RWPE1 (cell line): Measurements from ENCODE around the gene PPP1CA.

ENCODE experiments used
- CTCF ChIA-PET: fragments of 350-600 bp; sonication (Branson Sonifier 250); formaldehyde crosslinking; extraction: SDS; loops from one replicate; lab custom pipeline; 2021; lab: Yijun Ruan, JAX
- POLR2A ChIA-PET: fragments of 400-600 bp; formaldehyde crosslinking; extraction: SDS; loops from one replicate; lab custom pipeline; 2020; ENCODE audit warnings: antibody characterized with exemption; ENCODE audit not compliant: low non-redundant PET; lab: Yijun Ruan, JAX
- DNase-seq: peaks from one replicate; pipeline ENCODE4 v3.0.0; 2012; ENCODE audit warnings: low spot score
- H3K27ac ChIP-seq: fragments of 450-650 bp; 2 replicates; pipeline ENCODE4 v1.5.1; 2017
- CTCF ChIP-seq: fragments of 450-650 bp; conservative IDR thresholded peaks from 2 replicates; pipeline ENCODE4 v1.5.1; 2017; ENCODE audit warnings: low read depth, mild to moderate bottlenecking

The PPP1CA gene

GRCh38 chr11:67375320-67376055 lies 26.2 kb downstream of the PPP1CA start:
- DNase-seq = no peak
- ChIA-PET CTCF (interaction anchor here (0.9 to 2.0 kb wide), 3 partner anchors 18 to 26 kb away, joined by 3 to 7 read pairs (median 4); partner anchors contain the start of gene PPP1CA), POLR2A (no interaction called here)
- peak overlapping the region; percentile 97 for H3K27ac ChIP-seq
- no peak for TF ChIP-seq CTCF

- peak overlapping the region; percentile 97 for H3K27ac ChIP-seq
- no peak for TF ChIP-seq CTCF
- DNase-seq = no peak
- ChIA-PET CTCF (interaction anchor here (1.6 to 4.8 kb wide), 5 partner anchors 8 to 27 kb away, joined by 4 to 52 read pairs (median 14); partner anchors contain the start of genes POLD4 and PPP1CA), POLR2A (interaction anchor here (0.6 to 2.2 kb wide), 2 partner anchors 21 to 756 kb away, joined by 3 to 11 read pairs; partner anchors contain the start of gene POLD4)
These were observed 26.9 kb downstream of the PPP1CA start for GRCh38 chr11:67374571-67375281.

- DNase-seq = peak; percentile 96
- H3K27ac ChIP-seq = peak overlapping the region; percentile 97
- ChIA-PET POLR2A (interaction anchor here (0.6 to 2.2 kb wide), 3 partner anchors 14 to 755 kb away, joined by 3 to 11 read pairs (median 3); partner anchors contain the start of gene POLD4), CTCF (interaction anchor here (0.6 to 4.8 kb wide), 8 partner anchors 9 to 965 kb away, joined by 3 to 52 read pairs (median 4); partner anchors contain the start of gene POLD4)
- TF ChIP-seq CTCF = peak; percentile 62
These were observed 27.7 kb downstream of the PPP1CA start for GRCh38 chr11:67373648-67374570.

GRCh38 chr11:67372993-67373647 lies 28.5 kb downstream of the PPP1CA start, which contains the start of gene CLCF1:
TSS of gene CLCF1 (minus strand) at chr11:67373598. CDS start at chr11:67373539, 59 bp downstream.
- ChIA-PET POLR2A (interaction anchor here (0.7 to 2.2 kb wide), 2 partner anchors 14 to 19 kb away, joined by 3 to 11 read pairs; partner anchors contain the start of gene POLD4), CTCF (interaction anchor here (0.6 to 4.8 kb wide), 6 partner anchors 10 to 166 kb away, joined by 3 to 52 read pairs (median 8); partner anchors contain the start of gene POLD4)
- H3K27ac ChIP-seq = peak within 1 kb of the TSS; percentile 97
- TF ChIP-seq CTCF = no peak
- DNase-seq = no peak

GRCh38 chr11:67372321-67372992 lies 29.2 kb downstream of the PPP1CA start:
- no peak for DNase-seq
- CTCF ChIA-PET = interaction anchor here (0.6 to 4.8 kb wide), 6 partner anchors 10 to 102 kb away, joined by 3 to 52 read pairs (median 10); partner anchors contain the start of gene POLD4
- POLR2A ChIA-PET = interaction anchor here (2.2 kb wide), 1 partner anchor 18 kb away, joined by 11 read pairs; the partner anchor contains the start of gene POLD4
- H3K27ac ChIP-seq = peak overlapping the region; percentile 97
- no peak for TF ChIP-seq CTCF
